Erythroblast (primary cell): ENCODE results near the gene FCAR.

Experiments
- GATA1 ChIP-seq: IDR thresholded peaks from 2 replicates; pipeline ENCODE4 v1.6.1; 2011; ENCODE audit warnings: low read depth, mild to moderate bottlenecking, control low read depth, low read length, moderate library complexity
- POLR2A ChIP-seq: IDR thresholded peaks from 2 replicates; pipeline ENCODE4 v1.6.1; 2011; ENCODE audit warnings: mild to moderate bottlenecking, low read length

GRCh38 chr19:54918499-54918898 lies 44.5 kb downstream of the FCAR start:
- TF ChIP-seq POLR2A (no peak), GATA1 (no peak)
